LHCN-M2 (cell line): Measurements from ENCODE around the gene DNAJC2. TPM values are rescaled to one million over a fixed set of nuclear protein-coding genes. Genes with fewer than 3 reads are reported as not detected.

Source experiments
- DNase-seq: peaks from one replicate; pipeline ENCODE4 v3.0.0-alpha.2; 2012; ENCODE audit warnings: low read depth
- polyA plus RNA-seq: library from polyadenylated mRNA; unstranded; fragments of >200 nt; gene quantifications from one replicate; pipeline ENCODE4 v1.2.1, GENCODE V29; 2012; ENCODE audit warnings: missing spikeins
- total RNA-seq: library from RNA; depleted of rRNA; stranded (reverse); fragments of >200 nt; gene quantifications from 2 replicates; pipeline ENCODE4 v1.2.3, GENCODE V29; 2014; rRNA removed

Gene DNAJC2, protein sequence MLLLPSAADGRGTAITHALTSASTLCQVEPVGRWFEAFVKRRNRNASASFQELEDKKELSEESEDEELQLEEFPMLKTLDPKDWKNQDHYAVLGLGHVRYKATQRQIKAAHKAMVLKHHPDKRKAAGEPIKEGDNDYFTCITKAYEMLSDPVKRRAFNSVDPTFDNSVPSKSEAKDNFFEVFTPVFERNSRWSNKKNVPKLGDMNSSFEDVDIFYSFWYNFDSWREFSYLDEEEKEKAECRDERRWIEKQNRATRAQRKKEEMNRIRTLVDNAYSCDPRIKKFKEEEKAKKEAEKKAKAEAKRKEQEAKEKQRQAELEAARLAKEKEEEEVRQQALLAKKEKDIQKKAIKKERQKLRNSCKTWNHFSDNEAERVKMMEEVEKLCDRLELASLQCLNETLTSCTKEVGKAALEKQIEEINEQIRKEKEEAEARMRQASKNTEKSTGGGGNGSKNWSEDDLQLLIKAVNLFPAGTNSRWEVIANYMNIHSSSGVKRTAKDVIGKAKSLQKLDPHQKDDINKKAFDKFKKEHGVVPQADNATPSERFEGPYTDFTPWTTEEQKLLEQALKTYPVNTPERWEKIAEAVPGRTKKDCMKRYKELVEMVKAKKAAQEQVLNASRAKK
- 29.0 and 33.8 TPM in 2 replicates for total RNA-seq
- 12.7 TPM for polyA plus RNA-seq

- DNase-seq, result peak; percentile 94
These were observed at the start of gene DNAJC2 for GRCh38 chr7:103344453-103345149. TSS of gene DNAJC2 (minus strand) at chr7:103344767. CDS start at chr7:103344622, 145 bp downstream.

- no peak for DNase-seq
These were observed 47.4 kb upstream of the DNAJC2 start for GRCh38 chr7:103391976-103392375.

DNA sequence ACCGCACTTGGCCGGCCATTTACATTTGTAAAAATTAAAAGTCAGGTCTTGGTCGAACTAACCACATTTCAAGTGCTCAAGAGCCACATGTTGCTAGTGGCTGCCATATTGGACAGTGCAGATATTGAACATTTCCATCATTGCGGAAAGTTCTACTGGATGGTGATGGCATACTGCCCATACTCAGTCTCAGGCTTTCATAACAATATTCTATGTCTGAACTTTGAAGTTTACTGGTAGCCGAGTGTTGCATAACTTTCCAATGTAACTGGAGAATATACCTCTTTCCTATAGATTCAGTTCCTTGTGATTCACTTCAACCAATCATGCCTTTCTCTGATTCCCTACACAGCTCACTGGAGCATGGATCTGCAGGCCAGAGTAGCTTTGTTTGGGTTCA, 46.6 kb upstream of the DNAJC2 start:
- DNase-seq, result no peak

GRCh38 chr7:103389263-103389662, 44.7 kb upstream of the DNAJC2 start:
- DNase-seq, result no peak

DNA sequence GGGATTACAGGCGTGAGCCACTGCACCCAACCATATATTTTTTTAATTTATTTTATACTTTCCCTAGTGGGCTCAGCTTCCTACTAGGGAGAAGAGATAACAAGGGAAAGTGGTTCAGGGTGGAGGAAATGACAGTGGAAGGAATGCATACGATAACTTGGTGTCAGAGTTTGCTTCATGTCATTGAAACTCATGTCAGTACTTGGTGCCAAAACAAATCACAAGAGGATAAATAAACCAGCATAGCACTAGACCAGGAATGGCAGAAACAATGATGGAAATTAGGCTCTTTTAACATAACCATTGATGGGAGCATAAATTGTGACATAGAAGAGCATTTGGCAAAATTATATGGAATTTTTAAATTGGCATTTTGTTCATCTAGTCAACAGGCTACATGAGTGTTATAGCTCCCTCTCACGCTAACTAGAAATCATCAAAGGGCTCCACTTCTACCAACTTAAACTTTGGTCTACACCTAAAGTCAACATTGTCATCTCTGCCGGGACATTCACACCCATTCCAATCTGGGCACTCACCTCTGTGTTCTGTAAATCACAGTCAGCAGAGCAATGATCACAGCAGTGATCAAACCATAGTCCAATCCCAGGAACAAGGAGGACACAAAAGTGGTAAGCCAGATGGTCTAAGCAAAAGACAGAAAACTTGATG, 44.0 kb upstream of the DNAJC2 start:
- no peak for DNase-seq

DNA sequence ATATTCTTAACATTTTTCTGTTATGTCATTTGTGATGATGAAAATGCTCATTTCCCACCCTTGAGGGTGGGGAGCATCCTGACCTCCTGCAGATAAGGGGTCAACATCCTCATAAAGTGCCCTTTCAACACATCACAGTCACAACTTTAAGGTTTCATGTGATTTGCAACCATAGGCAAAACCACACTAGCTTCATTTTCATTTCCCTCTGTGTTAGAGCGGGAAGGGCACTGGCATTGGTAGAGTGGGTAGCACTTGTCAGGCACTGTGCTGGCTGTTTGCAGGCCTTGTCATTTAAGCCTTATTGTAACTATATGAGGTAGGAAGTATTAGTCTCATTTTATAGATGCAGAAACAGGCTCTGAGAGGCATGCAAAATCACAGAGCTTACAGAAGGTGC, 42.7 kb upstream of the DNAJC2 start:
- no peak for DNase-seq

DNA sequence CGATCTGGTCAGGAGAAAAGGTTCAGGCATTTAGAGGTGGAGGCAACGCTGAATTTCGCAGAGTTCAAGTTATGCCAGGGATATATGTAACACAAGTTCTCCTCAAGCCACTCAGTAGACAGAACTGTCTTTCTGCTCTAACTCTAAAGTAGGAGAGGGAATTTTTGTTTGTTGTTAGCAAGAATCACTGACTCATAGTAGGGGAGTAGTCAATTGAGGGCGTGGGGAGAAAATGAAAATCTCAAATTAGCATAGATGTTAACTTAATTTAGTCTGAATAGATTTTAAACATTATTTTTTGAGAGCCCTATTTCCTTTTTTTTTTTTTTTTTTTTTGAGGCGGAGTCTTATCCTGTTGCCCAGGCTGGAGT, 37.5 kb upstream of the DNAJC2 start:
- no peak for DNase-seq

GRCh38 chr7:103381280-103382031, 36.9 kb upstream of the DNAJC2 start:
- no peak for DNase-seq

GRCh38 chr7:103380395-103381191, 36.0 kb upstream of the DNAJC2 start:
- DNase-seq, result no peak

DNA sequence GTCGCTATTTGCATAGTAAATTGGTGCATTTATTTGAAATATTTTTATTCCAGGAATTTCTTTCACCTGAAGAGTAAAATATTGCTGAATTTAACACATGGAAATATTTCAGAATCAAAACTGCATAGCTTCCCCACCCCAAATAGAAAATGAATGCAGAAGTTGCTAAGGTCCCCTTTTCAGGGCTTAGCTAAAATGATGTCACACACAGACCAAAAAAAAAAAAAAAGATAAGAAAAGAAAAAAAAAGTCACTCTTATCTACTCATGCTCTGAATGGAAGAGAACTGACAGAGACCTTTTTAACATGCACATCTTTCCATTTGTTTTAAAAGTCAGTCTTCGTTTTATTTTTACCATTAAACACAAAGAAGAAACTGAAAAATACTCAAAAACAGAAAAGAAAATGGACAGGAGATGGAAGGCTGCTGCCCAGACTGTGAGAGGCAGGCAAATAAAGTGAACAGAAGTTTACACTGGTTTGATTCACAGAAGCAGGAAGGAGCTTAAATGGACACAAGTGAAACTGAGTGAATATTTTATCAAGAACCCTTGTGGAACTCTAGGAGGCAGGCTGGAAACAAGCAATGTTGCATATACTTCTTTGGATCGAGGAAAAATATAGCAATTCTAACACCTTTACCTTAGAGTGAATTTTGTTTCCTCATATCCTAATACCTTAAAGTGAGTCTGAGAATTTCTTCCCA, 34.9 kb upstream of the DNAJC2 start:
- no peak for DNase-seq

DNA sequence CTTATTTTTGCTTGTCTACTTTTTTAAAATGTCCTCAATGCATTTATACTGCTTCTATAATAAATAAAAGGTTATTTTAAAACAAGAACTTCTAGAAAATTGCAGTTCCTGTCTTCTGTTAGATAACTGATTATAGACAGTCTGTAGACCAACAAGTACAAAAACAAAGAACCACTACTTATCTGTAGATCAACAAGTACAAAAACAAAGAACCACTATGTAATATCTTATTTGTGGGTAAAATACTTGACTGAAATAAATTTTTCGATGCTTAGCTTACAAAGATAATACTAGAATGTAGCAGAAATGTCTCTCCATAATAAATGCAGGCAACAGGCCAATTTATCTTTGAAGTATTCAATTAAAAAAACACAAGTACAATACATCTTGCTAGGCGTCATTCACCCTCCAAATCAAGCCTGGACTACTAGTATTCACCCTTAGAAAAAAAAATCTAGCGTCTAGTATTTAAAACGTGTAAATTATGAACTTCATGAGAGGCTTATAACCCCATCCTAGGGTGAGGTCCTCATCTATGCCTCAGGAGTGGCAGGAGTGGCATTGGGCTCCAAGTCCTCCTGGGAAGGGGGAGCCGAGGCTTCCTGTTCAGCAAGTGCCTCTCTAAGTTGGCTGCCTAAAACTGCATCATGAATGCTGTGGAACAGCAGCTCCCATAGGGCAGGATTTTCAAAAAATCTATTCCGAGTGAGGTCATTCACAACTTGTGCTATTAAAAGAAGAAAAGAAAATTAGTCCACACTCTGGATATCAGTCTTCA, 29.5 kb upstream of the DNAJC2 start:
- DNase-seq, result no peak

DNA sequence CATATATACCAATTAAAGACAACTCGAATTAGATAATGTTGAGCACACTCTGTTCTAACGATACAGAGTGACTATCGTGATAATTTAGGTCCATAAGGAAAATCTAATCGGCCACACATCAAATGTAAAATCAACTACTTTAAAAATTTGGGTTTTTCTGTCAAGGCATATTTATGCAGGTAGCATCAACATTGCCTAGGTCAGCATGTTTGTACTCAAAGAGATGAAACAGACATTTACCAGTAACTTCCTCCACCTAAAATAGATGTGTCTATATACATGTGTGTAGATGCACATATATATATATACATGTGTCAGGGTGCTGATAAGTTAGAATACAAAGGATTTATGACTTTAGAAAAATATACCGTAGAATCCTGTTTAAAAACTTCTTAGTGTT, 24.9 kb upstream of the DNAJC2 start:
- no peak for DNase-seq

DNA sequence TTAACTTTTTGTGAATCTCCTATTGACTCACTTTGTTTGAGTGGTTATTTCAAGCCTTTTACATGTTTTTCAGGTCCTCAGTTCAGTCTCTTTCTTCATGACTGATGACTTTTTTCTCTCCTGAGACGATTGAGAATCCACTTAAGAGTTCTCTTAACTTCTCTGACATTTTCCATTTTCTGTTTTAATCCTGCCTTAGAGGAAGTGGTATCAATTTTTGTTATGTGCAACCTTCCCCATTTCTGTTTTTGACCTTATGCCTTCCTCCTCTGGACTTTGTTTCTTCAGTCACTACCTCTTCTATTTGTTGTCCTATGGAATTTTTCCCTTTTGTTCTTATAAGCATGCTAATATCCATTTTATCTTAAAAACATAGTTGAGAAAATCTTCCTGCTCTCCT, 5.2 kb upstream of the DNAJC2 start:
- no peak for DNase-seq

- DNase-seq, result no peak
These were observed 4.4 kb upstream of the DNAJC2 start for GRCh38 chr7:103348959-103349358.

- DNase-seq, result no peak
These were observed 3.9 kb upstream of the DNAJC2 start for GRCh38 chr7:103348452-103348851.

- peak; percentile 95 for DNase-seq
These were observed 3.1 kb upstream of the DNAJC2 start, which contains the start of gene PSMC2 for GRCh38 chr7:103347507-103348267. TSS of gene PSMC2 (plus strand) at chr7:103347643. CDS start at chr7:103347712, 69 bp downstream.

DNA sequence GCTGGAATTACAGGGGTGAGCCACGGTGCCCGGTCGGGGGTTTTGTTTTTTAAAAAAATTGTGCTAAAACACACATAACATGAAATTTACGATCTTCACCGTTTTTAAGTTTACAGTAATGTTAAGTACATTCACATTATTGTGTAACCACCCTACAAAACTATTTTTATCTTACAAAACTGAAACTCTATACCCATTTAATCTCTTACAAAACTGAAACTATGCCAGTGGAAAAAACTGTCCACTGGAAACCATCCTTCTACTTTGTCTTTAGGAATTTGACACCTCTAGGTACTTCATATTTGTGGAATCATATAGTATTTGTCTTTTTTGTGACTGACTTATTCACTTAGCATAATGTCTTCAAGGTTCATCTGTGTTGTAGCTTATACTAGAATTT, 1.8 kb upstream of the DNAJC2 start:
- DNase-seq, result no peak
